ENCODE measurements around the gene NEUROD2. TPM values are rescaled to one million over a fixed set of nuclear protein-coding genes. Genes with fewer than 3 reads are reported as not detected.

The NEUROD2 gene
- total RNA-seq, 2 experiments from 2014 or later: not detected

GRCh38 chr17:39653316-39653661 lies 45.6 kb upstream of the NEUROD2 start:
- peaks cover 42% of the 10 kb centered on the region for H3K36me3 Mint-ChIP-seq (ENCODE audit: low read depth)
- H3K27me3 Mint-ChIP-seq: no peaks in the 10 kb centered on the region
- ATAC-seq (ENCODE audit: poor library complexity): no peak

GRCh38 chr17:39652587-39653315 lies 45.0 kb upstream of the NEUROD2 start:
- H3K4me1 Mint-ChIP-seq (ENCODE audit: low read depth): peaks cover 51% of the 10 kb centered on the region
- POLR2A ChIA-PET: interaction anchor here (1.3 to 2.7 kb wide), 2 partner anchors 15 to 31 kb away, joined by 3 to 8 read pairs; no protein-coding TSS in a partner anchor
- no peak overlapping the region for H3K4me3 Mint-ChIP-seq
- H3K27ac Mint-ChIP-seq: peak overlapping the region; percentile 45
- Histone ChIP-seq H3K36me3 (ENCODE audit: insufficient read depth, low read length) (peaks cover 32% of the 10 kb centered on the region), H3K4me3 (ENCODE audit: low read length) (no peak overlapping the region), H3K27me3 (ENCODE audit: control insufficient read depth in 1 of 2, insufficient read depth in 2 of 2, low read length in 2 of 2) (no peaks in the 10 kb centered on the region), H3K9me3 (ENCODE audit: control insufficient read depth in 1 of 2, insufficient read depth in 1 of 2, low read length in 2 of 2) (no peaks in the 10 kb centered on the region), H3K4me1 (ENCODE audit: insufficient read depth, low read length) (peaks cover 23% of the 10 kb centered on the region), H3K27ac (ENCODE audit: low read depth in 1 of 2, low read length in 2 of 2) (no peak overlapping the region)
- no peak for DNase-seq
- peaks cover 37% of the 10 kb centered on the region for H3K36me3 Mint-ChIP-seq (ENCODE audit: low read depth)
- no peak for ATAC-seq (ENCODE audit: poor library complexity)
- intact Hi-C loops (cut with DNase I, micrococcal nuclease): loop anchor here in 1 of 2 experiments (1.0 kb wide), 1 partner anchor 30 kb away; no protein-coding TSS in a partner anchor
- no peaks in the 10 kb centered on the region for H3K27me3 Mint-ChIP-seq
- no peaks in the 10 kb centered on the region for H3K9me3 Mint-ChIP-seq
- CTCF ChIA-PET: interaction anchor here (0.7 to 2.8 kb wide), 6 partner anchors 15 to 31 kb away, joined by 3 to 21 read pairs (median 4); partner anchors contain the start of genes PNMT and STARD3
- no peak for TF ChIP-seq CTCF (IDR thresholded peaks at IDR 0.05)

More at GRCh38 chr17:39653316-39653661, 45.6 kb upstream of the NEUROD2 start:
- POLR2A ChIA-PET: interaction anchor here (1.1 to 2.7 kb wide), 4 partner anchors 15 to 35 kb away, joined by 5 to 8 read pairs (median 6); partner anchors contain the start of gene PNMT
- H3K27me3 ChIP-seq (ENCODE audit: control insufficient read depth in 1 of 2, insufficient read depth in 2 of 2, low read length in 2 of 2): no peaks in the 10 kb centered on the region
- Mint-ChIP-seq H3K4me1 (ENCODE audit: low read depth) (peaks cover 56% of the 10 kb centered on the region), H3K9me3 (no peaks in the 10 kb centered on the region), H3K27ac (no peak overlapping the region), H3K4me3 (no peak overlapping the region)
- intact Hi-C loops (cut with DNase I, micrococcal nuclease): loop anchor here in 1 of 2 experiments (1.0 kb wide), 1 partner anchor 31 kb away; no protein-coding TSS in a partner anchor
- H3K9me3 ChIP-seq (ENCODE audit: control insufficient read depth in 1 of 2, insufficient read depth in 1 of 2, low read length in 2 of 2): no peaks in the 10 kb centered on the region
- H3K4me1 ChIP-seq (ENCODE audit: insufficient read depth, low read length): peaks cover 25% of the 10 kb centered on the region
- no peak for TF ChIP-seq CTCF (IDR thresholded peaks at IDR 0.05)
- no peak for DNase-seq
- peaks cover 38% of the 10 kb centered on the region for H3K36me3 ChIP-seq (ENCODE audit: insufficient read depth, low read length)
- no peak overlapping the region for H3K27ac ChIP-seq (ENCODE audit: low read depth in 1 of 2, low read length in 2 of 2)
- no peak overlapping the region for H3K4me3 ChIP-seq (ENCODE audit: low read length)
- CTCF ChIA-PET: interaction anchor here (0.9 to 2.8 kb wide), 20 partner anchors 8 to 328 kb away, joined by 3 to 66 read pairs (median 5); partner anchors contain the start of genes IKZF3, PGAP3, PNMT and PSMD3

DNA sequence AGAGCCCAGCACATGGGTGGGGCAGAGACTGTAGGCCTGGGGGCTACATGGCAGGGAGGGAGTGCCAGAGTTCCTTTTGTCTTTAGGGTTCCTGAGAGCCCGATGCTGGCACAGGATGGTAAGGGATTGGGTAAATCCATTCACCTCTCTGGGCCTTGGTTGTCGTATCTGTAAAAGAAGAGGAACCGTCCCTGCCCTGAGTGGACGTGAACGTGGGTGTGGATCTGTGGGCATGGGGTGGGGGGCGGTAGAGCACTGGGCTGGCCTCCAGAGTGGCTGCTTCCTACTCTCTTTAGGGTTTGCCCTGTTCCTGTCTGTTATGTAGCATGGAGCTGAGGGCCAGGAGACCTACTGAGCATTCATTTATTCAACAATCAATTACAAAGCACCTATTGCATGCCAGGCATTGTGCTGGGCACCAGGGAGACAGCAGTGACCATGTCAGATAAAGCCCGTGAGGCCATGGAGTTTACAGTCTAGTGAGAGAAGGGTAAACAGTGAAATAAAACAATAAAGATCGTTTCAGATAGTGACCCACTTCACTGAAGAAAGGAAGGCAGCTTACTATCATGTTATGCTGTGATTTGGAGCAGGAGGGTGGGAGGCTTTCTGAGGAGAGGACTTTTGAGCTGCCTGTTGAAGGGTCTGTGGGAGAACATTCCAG lies 44.3 kb upstream of the NEUROD2 start:
- ATAC-seq (ENCODE audit: poor library complexity) (no peak), DNase-seq (no peak)
- TF ChIP-seq CTCF (IDR thresholded peaks at IDR 0.05): no peak
- Histone ChIP-seq H3K9me3 (ENCODE audit: control insufficient read depth in 1 of 2, insufficient read depth in 1 of 2, low read length in 2 of 2) (no peaks in the 10 kb centered on the region), H3K27me3 (ENCODE audit: control insufficient read depth in 1 of 2, insufficient read depth in 2 of 2, low read length in 2 of 2) (no peaks in the 10 kb centered on the region), H3K4me1 (ENCODE audit: insufficient read depth, low read length) (peaks cover 27% of the 10 kb centered on the region), H3K4me3 (ENCODE audit: low read length) (no peak overlapping the region), H3K27ac (ENCODE audit: low read depth in 1 of 2, low read length in 2 of 2) (no peak overlapping the region), H3K36me3 (ENCODE audit: insufficient read depth, low read length) (peaks cover 27% of the 10 kb centered on the region)
- H3K36me3 Mint-ChIP-seq (ENCODE audit: low read depth): peaks cover 34% of the 10 kb centered on the region
- H3K4me3 Mint-ChIP-seq: no peak overlapping the region
- POLR2A ChIA-PET: interaction anchor here (1.3 kb wide), 1 partner anchor 31 kb away, joined by 3 read pairs; no protein-coding TSS in a partner anchor
- CTCF ChIA-PET: interaction anchor here (0.7 to 1.1 kb wide), 3 partner anchors 27 to 30 kb away, joined by 3 to 5 read pairs (median 4); no protein-coding TSS in a partner anchor
- intact Hi-C loops (cut with DNase I, micrococcal nuclease): no loop called here
- H3K4me1 Mint-ChIP-seq (ENCODE audit: low read depth): peaks cover 50% of the 10 kb centered on the region
- H3K9me3 Mint-ChIP-seq: no peaks in the 10 kb centered on the region
- no peaks in the 10 kb centered on the region for H3K27me3 Mint-ChIP-seq
- peak overlapping the region; percentile 45 for H3K27ac Mint-ChIP-seq

All from CD4-positive, alpha-beta T cell (primary cell).